GM18861 (cell line): ENCODE results near the gene GOLGA6C.
"Not testable (repeated sequence)": the region's sequence is repeated elsewhere in the genome, so short reads cannot be mapped to it uniquely, and the experiment has no call there.

Source experiments
- ATAC-seq: cut with Tn5 transposase; IDR thresholded peaks from one replicate; pipeline ENCODE4 v1.9.1; 2021; ENCODE audit not compliant: unreplicated experiment

Gene GOLGA6C

DNA sequence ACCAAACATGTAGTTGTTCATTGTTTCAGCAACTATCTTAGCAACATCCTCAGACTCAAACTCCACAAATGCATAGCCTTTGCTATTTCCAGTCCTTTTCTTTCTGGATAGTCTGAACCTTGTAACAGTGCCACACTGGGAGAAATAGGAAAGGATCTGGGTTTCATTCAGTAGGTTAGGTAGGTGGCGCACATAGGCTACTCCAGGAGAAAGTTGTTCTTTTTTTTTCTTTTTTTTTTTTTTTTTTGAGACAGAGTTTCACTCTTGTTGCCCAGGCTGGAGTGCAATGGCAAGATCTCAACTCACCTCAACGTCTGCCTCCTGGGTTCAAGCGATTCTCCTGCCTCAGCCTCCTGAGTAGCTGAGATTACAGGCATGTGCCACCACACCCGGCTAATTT lies 5.8 kb upstream of the GOLGA6C start:
- not testable (repeated sequence) for ATAC-seq

DNA sequence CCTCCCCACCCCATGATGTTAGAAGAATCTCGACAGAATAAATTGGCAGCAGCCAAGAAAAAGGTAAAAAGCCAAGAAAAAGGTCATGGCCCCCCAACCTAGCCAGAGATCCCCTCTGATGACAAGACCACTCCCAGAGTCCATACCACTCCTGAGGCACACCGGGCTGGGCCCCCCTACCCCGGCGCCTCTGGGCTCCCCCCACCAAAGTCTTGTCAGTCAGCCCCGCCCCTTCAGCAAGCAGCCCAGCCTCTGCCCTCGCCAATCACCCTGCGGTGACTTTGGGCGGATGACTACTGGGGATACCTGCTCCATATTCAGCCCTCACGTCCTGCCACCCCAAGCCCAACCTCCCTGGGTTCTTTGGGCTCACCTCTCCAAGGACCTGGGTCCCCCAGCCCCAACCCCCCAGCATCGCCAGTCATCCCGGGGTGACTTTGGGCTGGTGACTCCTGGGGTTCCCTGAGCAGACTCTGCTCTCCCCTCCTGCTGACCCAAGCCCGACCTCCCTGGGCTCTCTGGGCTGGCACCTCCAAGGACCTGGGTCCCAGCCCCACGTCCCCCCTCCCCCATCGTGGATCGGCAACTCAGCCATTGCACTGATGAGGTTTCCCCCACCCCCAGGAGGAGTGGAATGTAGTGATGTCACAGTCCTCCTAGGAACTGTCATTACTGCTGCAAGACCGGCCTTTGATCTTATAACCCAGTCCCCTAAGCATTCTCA lies 648 bp downstream of the GOLGA6C start:
- not testable (repeated sequence) for ATAC-seq

DNA sequence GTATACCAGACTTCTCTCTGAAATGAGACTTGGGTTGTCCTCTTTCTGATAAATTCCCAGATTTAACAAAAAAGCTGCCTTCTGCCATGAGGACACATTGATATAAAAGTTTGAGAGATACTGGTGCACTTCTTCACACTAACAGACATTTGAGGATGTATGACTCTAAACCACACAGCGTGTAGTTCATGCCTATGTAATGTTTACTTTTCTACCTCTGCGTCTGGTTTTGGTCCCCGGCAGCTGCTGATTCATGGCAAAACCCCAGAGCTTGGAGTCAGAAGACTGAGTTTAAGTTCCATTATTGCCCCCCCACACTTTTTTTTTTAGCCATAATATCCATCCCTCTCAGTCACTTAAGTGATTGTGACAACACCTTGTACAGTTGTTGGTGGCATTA lies 1.7 kb downstream of the GOLGA6C start:
- ATAC-seq, result not testable (repeated sequence)

DNA sequence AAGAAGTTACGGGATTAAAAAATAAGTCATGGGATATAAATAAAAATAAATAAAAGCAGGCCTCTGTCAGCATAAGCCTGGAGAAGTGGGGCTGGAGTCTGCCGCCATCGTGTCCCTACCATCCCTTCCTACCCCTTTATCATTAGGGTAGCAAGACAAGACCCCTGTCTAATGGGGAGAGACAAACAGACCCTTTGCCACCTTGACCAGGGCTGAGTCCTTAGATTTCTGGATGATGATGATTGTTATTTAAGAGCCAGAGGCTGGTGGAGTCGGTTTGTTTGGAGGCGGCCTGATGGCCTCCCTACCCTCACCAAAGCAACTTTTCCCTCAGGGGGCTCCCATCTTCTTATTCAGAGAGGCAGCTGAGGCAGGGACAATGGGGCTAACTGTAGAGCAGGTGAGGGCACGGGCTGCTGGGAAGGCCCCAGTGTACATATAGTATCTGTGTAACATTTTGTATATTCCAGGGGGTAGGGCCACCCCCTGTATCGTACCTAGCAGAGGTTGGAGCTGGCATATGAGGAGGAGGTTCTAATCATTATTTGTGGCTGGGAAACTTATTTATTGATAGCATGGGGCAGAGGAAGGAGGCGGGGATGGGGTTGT lies 15.7 kb downstream of the GOLGA6C start:
- not testable (repeated sequence) for ATAC-seq

DNA sequence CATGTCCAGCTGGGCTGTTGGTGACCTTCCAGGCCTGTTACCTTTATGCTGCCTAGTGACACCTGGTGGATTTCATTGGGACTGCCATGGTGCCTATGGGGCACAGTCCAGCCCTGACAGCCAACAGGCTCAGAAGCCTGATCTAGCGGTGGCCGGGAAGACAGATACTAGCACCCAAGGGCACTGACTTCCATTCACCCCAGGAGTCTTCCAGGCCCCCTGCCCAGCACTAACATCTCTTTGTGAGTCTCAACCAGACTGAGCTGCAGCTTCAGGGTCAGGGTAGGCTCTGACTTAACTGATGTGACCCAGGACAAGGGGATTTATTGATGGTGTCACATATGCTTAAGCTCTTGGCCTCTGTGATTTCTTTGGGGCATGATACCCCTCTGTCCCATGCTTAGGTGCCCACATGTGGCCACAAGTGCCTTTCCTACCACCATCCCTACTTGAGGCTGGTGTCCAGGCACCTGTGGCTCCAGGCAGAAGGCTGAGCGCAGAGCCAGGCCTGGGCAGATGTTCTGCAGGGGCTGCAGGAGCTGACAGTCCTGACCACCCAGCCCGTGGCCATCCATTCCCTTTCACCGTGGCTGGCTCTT lies 16.5 kb downstream of the GOLGA6C start:
- not testable (repeated sequence) for ATAC-seq

DNA sequence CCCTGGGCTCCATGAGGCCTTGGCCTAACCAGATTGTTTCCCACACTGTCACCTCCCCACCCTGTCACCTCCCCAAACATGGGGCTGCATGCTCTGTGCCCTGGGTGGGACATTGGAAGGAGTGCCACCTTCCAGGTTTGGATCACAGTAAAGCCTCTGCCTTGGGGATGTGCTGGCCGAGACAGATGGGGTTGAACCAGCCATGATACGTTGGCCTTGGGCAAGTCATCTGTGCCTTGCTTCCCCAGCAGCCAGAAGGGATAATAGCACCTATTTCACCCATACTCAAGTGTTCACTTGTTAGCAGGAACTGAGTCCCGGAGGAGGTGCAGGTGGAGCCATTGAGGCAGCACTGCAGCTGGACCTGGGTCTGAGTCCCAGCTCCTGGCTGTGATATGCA lies 17.5 kb downstream of the GOLGA6C start:
- not testable (repeated sequence) for ATAC-seq

DNA sequence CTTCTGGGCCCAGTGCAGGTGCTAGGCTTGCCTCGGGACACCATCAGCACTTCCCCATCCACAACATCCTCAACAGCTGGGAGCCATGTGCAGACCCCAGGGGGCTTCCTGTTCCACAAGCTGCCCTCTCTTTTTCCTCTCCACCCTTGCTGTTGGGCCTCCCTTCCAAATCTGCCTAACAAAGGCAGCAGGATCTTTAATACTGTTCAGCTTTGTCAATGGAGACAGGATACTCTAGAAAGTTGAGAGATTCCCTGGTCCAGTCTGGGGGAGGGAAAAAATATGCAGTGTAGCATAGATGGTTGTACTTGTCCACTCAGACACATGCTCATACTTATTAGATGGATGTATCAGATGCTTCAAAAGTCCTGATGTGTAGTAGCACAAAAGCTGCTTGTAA lies 20.4 kb downstream of the GOLGA6C start:
- not testable (repeated sequence) for ATAC-seq

DNA sequence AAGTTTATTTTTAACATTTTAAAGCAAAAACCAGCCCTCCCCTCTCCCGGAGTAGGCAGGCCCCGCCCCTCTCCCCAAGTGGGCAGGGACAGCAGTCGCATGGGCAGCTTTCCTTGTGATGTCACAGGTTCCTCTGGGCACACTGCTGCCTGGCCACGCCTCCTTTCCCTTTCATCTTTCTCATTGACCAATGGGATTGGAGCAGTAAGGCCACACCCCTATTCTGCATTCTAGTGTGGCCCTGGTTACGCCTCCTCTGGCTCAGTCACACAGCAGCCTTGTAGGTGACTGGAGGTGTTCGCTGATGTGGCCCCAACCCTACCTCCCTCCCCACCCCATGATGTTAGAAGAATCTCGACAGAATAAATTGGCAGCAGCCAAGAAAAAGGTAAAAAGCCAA lies 24.4 kb downstream of the GOLGA6C start, which contains the start of gene GOLGA6D:
TSS of gene GOLGA6D (plus strand) at position 264 of the 400 bp plus-strand sequence. CDS start at position 305, 41 bp downstream.
- ATAC-seq, result not testable (repeated sequence)

DNA sequence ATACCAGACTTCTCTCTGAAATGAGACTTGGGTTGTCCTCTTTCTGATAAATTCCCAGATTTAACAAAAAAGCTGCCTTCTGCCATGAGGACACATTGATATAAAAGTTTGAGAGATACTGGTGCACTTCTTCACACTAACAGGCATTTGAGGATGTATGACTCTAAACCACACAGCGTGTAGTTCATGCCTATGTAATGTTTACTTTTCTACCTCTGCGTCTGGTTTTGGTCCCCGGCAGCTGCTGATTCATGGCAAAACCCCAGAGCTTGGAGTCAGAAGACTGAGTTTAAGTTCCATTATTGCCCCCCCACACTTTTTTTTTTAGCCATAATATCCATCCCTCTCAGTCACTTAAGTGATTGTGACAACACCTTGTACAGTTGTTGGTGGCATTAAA lies 26.0 kb downstream of the GOLGA6C start:
- not testable (repeated sequence) for ATAC-seq

DNA sequence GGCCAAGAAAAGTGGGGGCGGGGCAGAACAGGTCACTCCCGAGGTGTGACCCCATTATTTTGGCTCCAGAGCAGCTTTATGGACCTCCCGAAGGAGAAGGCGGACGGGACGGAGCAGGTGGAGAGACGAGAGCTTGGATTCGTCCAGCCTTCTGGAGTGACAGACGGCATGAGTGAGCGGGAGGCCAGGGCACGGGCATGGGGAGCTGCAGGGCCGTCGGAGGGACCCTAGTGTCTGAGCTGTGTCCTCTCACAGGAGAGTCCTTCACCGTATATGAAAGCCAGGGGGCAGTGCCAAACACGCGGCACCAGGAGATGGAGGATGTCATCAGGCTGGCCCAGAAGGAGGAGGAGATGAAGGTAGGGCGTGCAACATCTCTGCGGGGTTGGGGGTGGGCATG lies 35.5 kb downstream of the GOLGA6C start:
- ATAC-seq, result not testable (repeated sequence)

DNA sequence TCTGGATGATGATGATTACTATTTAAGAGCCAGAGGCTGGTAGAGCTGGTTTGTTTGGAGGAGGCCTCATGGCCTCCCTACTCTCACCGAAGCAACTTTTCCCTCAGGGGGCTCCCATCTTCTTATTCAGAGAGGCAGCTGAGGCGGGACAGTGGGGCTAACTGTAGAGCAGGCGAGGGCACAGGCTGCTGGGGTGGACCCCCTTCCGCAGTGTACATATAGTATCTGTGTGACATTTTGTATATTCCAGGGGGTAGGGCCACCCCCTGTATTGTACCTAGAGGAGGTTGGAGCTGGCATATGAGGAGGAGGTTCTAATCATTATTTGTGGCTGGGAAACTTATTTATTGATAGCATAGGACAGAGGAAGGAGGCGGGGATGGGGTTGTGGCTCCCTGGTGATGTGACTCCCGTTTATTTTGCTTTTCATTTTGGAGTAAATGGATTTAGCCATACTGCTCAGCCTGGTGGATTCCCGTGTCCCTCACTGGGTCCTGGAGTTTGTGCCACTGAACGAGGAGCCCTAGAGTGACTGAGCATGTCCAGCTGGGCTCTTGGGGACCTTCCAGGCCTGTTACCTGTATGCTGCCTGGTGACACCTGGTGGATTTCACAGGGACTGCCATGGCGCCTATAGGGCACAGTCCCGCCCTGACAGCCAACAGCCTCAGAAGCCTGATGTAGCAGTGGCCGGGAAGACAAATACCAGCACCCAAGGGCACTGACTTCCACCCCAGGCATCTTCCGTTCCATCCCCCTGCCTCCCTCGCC lies 40.6 kb downstream of the GOLGA6C start:
- not testable (repeated sequence) for ATAC-seq

DNA sequence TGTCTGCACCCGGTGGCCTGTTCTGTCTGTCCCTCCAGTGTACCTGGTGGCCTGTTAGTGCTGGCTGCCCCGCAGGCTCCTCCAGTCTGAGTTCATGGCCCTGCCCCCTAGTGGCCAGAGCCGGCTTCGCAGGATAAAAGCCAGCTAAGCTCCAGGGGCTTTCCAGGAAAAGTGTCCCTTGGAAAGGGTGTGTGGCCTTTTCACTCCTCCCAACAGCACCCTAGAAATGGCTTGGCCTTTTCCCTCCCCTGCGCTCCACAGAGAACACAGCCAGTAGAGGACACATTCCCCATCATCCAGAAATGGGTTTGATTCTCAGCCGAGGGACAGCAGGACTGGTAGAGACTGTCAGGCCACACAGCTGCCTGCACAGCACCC lies 41.2 kb downstream of the GOLGA6C start:
- ATAC-seq, result not testable (repeated sequence)

DNA sequence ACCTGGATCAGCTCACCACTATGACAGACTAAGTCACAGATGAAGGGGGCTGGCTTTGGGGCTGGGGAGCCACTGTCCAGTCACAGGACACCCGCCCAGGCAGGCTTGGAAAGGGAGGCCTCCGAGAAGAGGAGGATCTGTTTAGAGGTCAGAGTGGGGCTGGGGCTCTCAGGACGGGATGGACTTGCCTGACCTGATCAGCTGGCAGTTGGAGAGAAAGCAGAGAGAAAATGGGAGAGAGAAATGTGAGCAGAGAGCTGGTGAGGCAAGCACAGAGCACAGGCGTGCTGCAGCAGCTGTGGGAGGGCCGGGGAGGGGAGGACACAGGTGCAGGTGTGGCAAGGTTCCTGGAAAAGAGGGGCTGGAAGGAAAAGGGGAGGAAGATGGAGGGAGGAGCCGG lies 41.9 kb downstream of the GOLGA6C start:
- not testable (repeated sequence) for ATAC-seq

DNA sequence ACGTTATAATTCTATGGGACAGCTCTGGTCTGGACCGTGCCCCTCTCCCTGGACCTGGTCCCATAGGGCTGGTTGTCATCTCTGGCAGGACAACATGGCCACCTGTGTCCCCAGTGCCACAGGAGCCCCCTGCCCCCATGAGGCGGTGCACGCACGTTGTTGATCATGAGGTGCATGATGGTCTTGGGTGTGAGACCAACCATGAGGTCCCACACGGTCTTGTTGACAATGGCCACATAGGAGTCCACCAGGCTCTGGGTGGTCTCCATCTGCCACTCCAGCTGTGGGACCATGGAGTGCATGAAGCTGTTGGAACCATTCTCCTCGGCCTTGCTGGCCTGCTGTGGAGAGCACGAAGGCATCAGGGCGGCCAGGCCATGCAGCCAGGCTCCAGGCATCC lies 44.2 kb downstream of the GOLGA6C start:
- ATAC-seq, result no peak

DNA sequence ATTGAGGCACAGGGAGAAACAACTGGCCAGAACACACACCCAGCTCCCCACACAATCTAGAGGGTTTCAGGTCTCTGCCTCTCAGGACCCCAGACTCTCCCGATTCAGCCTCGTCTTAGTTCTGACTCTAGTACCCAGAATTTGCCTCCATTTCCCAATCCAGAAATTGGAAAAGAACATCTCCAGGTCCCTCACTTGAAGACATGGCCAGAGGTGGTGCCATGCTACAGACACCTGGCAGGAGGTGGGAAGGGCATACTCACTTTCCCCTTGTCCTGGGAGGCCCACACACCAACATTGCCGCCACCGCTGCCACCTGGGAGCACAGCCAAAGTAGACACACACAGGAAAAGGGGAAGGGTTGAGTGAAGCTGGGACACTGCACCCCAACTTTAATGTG lies 44.6 kb downstream of the GOLGA6C start:
- ATAC-seq, result not testable (repeated sequence)

DNA sequence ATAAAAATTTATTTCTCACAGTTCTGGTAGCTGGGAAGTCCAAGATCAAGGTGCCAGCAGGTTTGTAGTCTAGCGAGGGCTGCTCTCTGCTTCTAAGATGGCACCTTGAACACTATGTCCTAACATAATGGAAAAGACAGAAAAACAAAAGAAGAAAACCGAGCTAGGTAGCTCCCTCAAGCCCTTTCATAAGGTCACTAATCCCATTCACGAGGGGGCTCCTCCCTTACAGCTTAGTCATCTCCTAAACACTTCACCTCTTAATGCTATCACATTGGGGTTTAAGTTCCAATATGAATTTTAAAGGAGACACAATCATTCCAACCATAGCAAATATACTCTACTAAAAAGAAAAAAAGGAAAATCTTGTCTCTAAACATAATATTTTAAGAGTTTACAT lies 48.1 kb downstream of the GOLGA6C start:
- ATAC-seq, result no peak

DNA sequence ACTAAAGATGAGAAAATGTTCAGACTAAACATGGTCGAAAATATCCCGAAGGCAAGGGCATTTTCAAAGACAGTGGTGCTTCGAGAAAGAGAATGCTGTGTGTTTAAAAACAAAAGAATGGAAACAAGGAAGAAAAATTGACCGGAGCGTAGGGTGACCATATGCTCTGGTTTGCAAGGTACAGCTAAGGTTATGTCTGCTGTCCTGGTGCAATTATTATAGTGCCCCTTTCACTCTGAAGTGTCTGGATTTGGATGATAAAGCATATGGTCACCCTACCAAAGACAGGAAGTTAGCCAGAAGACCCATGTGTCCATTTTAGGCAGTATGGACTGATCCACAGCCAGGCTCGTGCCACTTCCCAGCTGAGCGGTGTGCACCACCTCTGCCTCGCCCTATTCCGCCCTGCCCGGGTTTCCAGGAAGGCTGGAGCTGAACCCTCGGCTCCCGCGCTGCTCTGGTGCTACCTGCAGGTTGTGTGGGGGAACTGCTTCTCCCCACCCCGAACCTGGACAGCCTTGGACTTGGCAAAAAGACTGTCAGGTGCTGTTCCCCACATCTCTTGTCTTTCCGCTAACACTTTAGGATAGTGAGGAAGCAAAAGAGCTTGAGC lies 49.8 kb downstream of the GOLGA6C start:
- no peak for ATAC-seq

DNA sequence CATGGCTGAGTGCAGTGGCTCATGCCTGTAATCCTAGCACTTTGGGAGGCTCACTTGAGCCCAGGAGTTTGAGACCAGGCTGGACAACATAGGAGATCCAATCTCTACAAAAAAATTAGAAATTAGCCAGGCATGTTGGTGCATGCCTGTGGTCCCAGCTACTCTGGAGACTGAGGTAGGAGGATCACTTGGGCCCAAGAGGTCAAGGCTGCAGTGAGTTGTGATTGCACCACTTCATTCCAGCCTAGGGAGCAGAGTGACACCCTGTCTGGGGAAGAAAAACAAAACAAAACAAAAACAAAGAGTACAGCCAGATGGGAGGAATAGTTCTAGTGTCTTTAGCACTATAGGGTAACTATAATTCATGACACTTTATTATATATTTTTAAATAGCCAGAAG lies 51.6 kb downstream of the GOLGA6C start:
- ATAC-seq, result no peak

DNA sequence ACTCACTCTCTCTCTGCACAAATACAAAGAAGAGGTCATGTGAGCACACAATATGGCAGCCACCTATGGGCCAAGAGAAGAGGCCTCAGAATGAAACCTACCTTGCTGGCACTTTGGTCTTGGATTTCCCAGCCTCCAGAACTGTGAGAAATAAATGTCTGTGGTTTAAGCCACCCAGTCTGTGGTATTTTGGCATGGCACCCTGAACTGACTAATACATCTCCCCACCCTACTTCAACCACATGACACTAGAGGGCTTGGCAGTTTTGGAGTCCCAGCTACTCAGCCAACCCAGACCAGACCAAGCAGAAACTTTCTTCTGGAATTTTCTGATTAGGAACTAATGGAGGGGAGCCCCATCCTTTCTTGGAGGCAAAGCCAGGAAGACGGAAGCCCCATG lies 54.4 kb downstream of the GOLGA6C start:
- ATAC-seq, result not testable (repeated sequence)

DNA sequence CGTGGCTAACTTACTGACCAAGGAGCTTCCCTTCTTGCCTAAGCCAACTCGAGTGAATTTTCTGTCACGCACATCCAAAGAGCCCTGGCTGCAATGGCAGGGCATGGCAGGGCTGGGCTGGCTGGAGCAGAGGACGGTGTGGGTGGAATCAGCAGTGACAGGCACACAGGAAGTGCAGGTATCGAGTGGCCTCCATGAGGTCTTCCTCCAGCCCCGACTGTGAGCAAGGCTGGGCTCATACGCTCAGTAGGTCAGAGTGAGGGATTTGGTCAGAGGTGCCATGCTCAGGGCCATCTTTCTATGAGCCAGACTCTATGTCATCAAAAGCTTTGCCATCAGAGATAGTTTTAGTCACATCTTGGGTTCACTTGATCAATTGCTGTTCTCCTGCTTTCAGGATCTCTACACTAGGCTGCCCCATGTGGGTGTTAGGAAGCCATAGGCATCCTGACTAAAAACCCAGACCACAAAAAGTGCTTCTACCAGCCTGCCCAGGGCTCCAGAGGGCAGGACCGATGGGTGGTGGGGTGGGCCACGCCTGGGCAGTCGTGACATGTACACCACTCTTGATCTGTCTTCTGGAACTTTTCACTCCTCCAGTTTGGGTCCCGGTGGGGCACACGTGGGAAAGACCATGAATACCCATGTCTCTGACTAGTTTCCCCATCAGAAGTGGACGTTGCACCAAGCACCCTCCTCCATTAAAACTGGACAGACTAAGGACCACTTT lies 55.1 kb downstream of the GOLGA6C start:
- ATAC-seq, result no peak
